Measurements from ENCODE around the gene RNH1.
"Not testable (repeated sequence)": the region's sequence is repeated elsewhere in the genome, so short reads cannot be mapped to it uniquely, and the experiment has no call there.

RNH1 gene

DNA sequence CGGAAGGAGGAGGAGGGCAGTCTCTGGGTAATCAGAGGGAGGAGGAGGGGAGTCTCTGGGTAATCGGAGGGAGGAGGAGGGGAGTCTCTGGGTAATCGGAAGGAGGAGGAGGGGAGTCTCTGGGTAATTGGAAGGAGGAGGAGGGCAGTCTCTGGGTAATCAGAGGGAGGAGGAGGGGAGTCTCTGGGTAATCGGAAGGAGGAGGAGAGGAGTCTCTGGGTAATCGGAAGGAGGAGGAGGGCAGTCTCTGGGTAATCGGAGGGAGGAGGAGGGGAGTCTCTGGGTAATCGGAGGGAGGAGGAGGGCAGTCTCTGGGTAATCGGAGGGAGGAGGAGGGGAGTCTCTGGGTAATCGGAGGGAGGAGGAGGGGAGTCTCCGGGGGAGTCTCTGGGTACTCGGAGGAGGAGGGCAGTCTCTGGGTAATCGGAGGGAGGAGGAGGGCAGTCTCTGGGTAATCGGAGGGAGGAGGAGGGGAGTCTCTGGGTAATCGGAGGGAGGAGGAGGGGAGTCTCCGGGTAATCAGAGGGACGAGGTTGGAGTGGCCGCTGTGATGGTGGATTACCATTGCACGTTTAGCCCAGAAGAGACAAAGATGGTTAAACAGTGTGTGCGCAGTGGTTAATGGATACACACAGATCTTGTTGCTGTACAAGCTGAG is 37.9 kb downstream of the RNH1 start:
- Histone ChIP-seq H3K27ac (ENCODE audit: low read depth, low read length) (peak overlapping the region; percentile 57), H3K4me3 (ENCODE audit: low read depth in 1 of 5, low read length in 5 of 5) (peak overlapping the region; percentile 49 to 72 (median 61)), H3K4me1 (ENCODE audit: control insufficient read depth in 5 of 5, insufficient read depth in 5 of 5, low read length in 5 of 5) (peaks cover 5 to 18% (median 12%) of the 10 kb centered on the region in 5 donors), H3K9ac (ENCODE audit: low read length in 5 of 5) (peak overlapping the region in 3 of 5 donors; percentile 0 to 48 (median 45))
- not testable (repeated sequence) for H3K9me3 ChIP-seq (ENCODE audit: control insufficient read depth in 5 of 5, low read length in 5 of 5); H3K36me3 ChIP-seq (ENCODE audit: control insufficient read depth in 5 of 5, insufficient read depth in 5 of 5, low read length in 5 of 5); H3K27me3 ChIP-seq (ENCODE audit: control insufficient read depth in 5 of 5, insufficient read depth in 4 of 5, low read length in 5 of 5)

DNA sequence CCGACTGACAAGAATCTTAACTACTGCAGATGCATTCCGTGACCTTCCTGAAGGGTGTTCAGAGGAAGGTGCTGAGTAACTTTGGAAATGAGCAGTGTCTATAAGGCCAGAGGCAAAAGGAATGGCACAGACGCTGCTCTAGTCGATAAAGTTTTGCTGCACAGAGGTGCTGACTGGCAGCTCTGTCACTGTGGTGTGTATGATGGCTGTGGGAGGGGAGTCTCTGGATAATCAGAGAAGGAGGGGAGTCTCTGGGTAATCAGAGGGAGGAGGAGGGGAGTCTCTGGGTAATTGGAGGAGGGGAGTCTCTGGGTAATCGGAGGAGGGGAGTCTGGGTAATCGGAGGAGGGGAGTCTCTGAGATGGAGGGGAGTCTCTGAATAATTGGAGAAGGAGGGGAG is 38.5 kb downstream of the RNH1 start:
- Histone ChIP-seq H3K9ac (ENCODE audit: low read length in 5 of 5) (no peak overlapping the region), H3K4me3 (ENCODE audit: low read depth in 1 of 5, low read length in 5 of 5) (no peak overlapping the region), H3K27ac (ENCODE audit: low read depth, low read length) (peak overlapping the region; percentile 16)

GRCh38 chr11:468036-468435 is 39.0 kb downstream of the RNH1 start:
- no peaks in the 10 kb centered on the region for H3K27me3 ChIP-seq (ENCODE audit: control insufficient read depth in 5 of 5, insufficient read depth in 4 of 5, low read length in 5 of 5)
- H3K9ac ChIP-seq (ENCODE audit: low read length in 5 of 5) = no peak overlapping the region
- no peak overlapping the region for H3K4me3 ChIP-seq (ENCODE audit: low read depth in 1 of 5, low read length in 5 of 5)
- H3K4me1 ChIP-seq (ENCODE audit: control insufficient read depth in 5 of 5, insufficient read depth in 5 of 5, low read length in 5 of 5) = peaks cover 5 to 18% (median 12%) of the 10 kb centered on the region in 5 donors
- H3K27ac ChIP-seq (ENCODE audit: low read depth, low read length) = no peak overlapping the region
- peaks cover 0 to 8% (median 4%) of the 10 kb centered on the region in 5 donors for H3K36me3 ChIP-seq (ENCODE audit: control insufficient read depth in 5 of 5, insufficient read depth in 5 of 5, low read length in 5 of 5)
- no peaks in the 10 kb centered on the region for H3K9me3 ChIP-seq (ENCODE audit: control insufficient read depth in 5 of 5, low read length in 5 of 5)

More for the DNA sequence above, 38.5 kb downstream of the RNH1 start:
- peaks cover 0 to 8% (median 4%) of the 10 kb centered on the region in 5 donors for H3K36me3 ChIP-seq (ENCODE audit: control insufficient read depth in 5 of 5, insufficient read depth in 5 of 5, low read length in 5 of 5)
- H3K9me3 ChIP-seq (ENCODE audit: control insufficient read depth in 5 of 5, low read length in 5 of 5) = no peaks in the 10 kb centered on the region
- H3K27me3 ChIP-seq (ENCODE audit: control insufficient read depth in 5 of 5, insufficient read depth in 4 of 5, low read length in 5 of 5) = no peaks in the 10 kb centered on the region
- H3K4me1 ChIP-seq (ENCODE audit: control insufficient read depth in 5 of 5, insufficient read depth in 5 of 5, low read length in 5 of 5) = peaks cover 5 to 18% (median 12%) of the 10 kb centered on the region in 5 donors

- Histone ChIP-seq H3K4me1 (ENCODE audit: control insufficient read depth in 5 of 5, insufficient read depth in 5 of 5, low read length in 5 of 5) (peaks cover 5 to 18% (median 12%) of the 10 kb centered on the region in 5 donors), H3K9me3 (ENCODE audit: control insufficient read depth in 5 of 5, low read length in 5 of 5) (no peaks in the 10 kb centered on the region), H3K36me3 (ENCODE audit: control insufficient read depth in 5 of 5, insufficient read depth in 5 of 5, low read length in 5 of 5) (peaks cover 0 to 24% (median 16%) of the 10 kb centered on the region in 5 donors), H3K27ac (ENCODE audit: low read depth, low read length) (no peak overlapping the region), H3K27me3 (ENCODE audit: control insufficient read depth in 5 of 5, insufficient read depth in 4 of 5, low read length in 5 of 5) (no peaks in the 10 kb centered on the region), H3K9ac (ENCODE audit: low read length in 5 of 5) (no peak overlapping the region), H3K4me3 (ENCODE audit: low read depth in 1 of 5, low read length in 5 of 5) (no peak overlapping the region)
Observed at GRCh38 chr11:465896-466530, 41.0 kb downstream of the RNH1 start.

- H3K4me3 ChIP-seq (ENCODE audit: low read depth in 1 of 5, low read length in 5 of 5) = no peak overlapping the region
- peaks cover 0 to 40% (median 33%) of the 10 kb centered on the region in 5 donors for H3K36me3 ChIP-seq (ENCODE audit: control insufficient read depth in 5 of 5, insufficient read depth in 5 of 5, low read length in 5 of 5)
- H3K27me3 ChIP-seq (ENCODE audit: control insufficient read depth in 5 of 5, insufficient read depth in 4 of 5, low read length in 5 of 5) = no peaks in the 10 kb centered on the region
- peaks cover under 1 to 3% (median 2%) of the 10 kb centered on the region in 5 donors for H3K4me1 ChIP-seq (ENCODE audit: control insufficient read depth in 5 of 5, insufficient read depth in 5 of 5, low read length in 5 of 5)
- H3K9me3 ChIP-seq (ENCODE audit: control insufficient read depth in 5 of 5, low read length in 5 of 5) = no peaks in the 10 kb centered on the region
- H3K9ac ChIP-seq (ENCODE audit: low read length in 5 of 5) = no peak overlapping the region
- H3K27ac ChIP-seq (ENCODE audit: low read depth, low read length) = no peak overlapping the region
Observed at GRCh38 chr11:464316-464715, 42.7 kb downstream of the RNH1 start.

DNA sequence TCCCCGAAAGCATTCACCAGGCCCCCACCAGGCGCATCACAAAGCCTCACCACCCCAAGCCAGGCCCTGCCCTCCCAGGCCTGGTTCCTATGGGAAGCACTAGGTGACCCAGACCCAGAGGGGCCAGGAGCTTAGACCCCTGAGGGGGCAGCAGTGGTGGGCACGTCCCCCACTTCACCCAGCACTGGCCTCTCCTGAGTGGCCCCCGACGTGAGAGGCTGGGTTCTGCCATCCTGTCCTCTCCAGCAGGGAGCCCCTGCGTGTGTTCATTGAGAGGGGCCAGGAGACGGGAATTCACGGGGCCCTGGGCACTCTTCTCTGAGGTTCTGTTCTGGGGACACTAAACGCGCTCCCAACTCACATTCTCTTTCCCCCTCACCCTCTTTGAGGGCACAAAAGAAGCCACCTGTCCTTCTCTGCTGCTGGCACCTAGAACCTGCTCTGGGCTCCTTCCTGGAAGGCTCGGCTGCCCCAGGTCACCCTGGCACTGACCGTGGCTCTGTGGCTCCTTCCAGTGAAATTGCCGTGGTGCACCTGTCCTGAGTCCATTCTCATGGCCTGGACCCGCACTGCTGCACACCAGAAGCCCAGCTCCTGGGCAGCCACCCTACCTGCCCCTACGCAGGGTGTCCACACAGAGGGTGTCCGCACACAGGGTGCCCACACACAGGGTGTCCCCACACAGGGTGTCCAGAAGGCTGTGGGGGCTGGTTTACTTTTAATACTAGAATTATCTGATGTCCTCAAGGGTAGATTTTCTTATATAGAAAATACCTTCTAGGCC is 44.7 kb downstream of the RNH1 start:
- no peaks in the 10 kb centered on the region for H3K27me3 ChIP-seq (ENCODE audit: control insufficient read depth in 5 of 5, insufficient read depth in 4 of 5, low read length in 5 of 5)
- no peaks in the 10 kb centered on the region for H3K9me3 ChIP-seq (ENCODE audit: control insufficient read depth in 5 of 5, low read length in 5 of 5)
- H3K4me3 ChIP-seq (ENCODE audit: low read depth in 1 of 5, low read length in 5 of 5) = no peak overlapping the region
- H3K4me1 ChIP-seq (ENCODE audit: control insufficient read depth in 5 of 5, insufficient read depth in 5 of 5, low read length in 5 of 5) = no peaks in the 10 kb centered on the region
- H3K36me3 ChIP-seq (ENCODE audit: control insufficient read depth in 5 of 5, insufficient read depth in 5 of 5, low read length in 5 of 5) = peaks cover 0 to 44% (median 34%) of the 10 kb centered on the region in 5 donors
- no peak overlapping the region for H3K27ac ChIP-seq (ENCODE audit: low read depth, low read length)
- H3K9ac ChIP-seq (ENCODE audit: low read length in 5 of 5) = no peak overlapping the region

- no peaks in the 10 kb centered on the region for H3K4me1 ChIP-seq (ENCODE audit: control insufficient read depth in 5 of 5, insufficient read depth in 5 of 5, low read length in 5 of 5)
- no peak overlapping the region for H3K9ac ChIP-seq (ENCODE audit: low read length in 5 of 5)
- H3K27ac ChIP-seq (ENCODE audit: low read depth, low read length) = no peak overlapping the region
- H3K36me3 ChIP-seq (ENCODE audit: control insufficient read depth in 5 of 5, insufficient read depth in 5 of 5, low read length in 5 of 5) = peaks cover 0 to 44% (median 34%) of the 10 kb centered on the region in 5 donors
- no peaks in the 10 kb centered on the region for H3K27me3 ChIP-seq (ENCODE audit: control insufficient read depth in 5 of 5, insufficient read depth in 4 of 5, low read length in 5 of 5)
- no peaks in the 10 kb centered on the region for H3K9me3 ChIP-seq (ENCODE audit: control insufficient read depth in 5 of 5, low read length in 5 of 5)
- no peak overlapping the region for H3K4me3 ChIP-seq (ENCODE audit: low read depth in 1 of 5, low read length in 5 of 5)
Observed at GRCh38 chr11:461626-462025, 45.4 kb downstream of the RNH1 start.

DNA sequence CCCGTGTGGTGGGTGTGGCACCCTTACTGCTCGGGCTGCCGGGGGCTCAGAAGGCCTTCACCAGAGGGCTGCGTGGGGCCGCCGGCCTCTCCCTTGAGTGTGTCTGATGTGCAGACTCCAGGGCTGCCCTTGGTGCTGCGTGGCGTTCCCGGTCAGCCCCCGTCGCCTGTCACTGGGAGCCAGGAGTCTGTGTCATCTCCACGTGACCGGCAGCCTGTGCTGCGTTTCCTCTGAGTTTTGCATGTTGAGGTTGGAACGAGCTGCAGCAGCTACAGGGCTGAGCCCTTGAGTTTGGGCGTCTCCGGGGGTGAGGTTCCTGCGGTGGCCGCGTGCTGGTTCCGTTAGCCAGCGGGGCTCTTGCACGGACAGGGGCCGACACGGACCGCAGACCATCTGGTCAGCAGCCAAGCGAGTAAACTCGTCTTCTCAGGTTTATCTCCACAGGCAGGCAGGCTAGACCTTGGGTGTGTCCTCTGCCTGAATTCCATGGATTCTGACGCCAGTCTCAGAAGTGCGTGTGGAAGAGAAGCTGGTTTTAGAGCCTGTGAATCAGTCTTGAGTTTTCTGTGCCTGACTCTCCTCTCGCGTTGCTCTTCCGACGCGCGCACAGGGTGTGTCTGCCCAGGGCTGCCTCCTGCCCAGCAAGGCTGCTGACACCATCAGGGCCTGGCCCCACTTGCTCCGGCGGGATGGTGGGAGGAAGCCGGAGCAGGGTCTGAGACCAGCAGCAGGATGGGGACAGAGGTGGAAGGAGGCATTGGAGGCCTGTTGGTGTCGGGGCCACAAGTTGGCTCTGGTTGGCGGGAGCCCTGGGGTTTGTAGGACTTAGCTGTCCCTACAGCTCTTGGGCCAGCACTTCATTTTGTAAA is 46.5 kb downstream of the RNH1 start:
- no peaks in the 10 kb centered on the region for H3K9me3 ChIP-seq (ENCODE audit: control insufficient read depth in 5 of 5, low read length in 5 of 5)
- H3K27me3 ChIP-seq (ENCODE audit: control insufficient read depth in 5 of 5, insufficient read depth in 4 of 5, low read length in 5 of 5) = no peaks in the 10 kb centered on the region
- no peak overlapping the region for H3K9ac ChIP-seq (ENCODE audit: low read length in 5 of 5)
- peaks cover 0 to 47% (median 34%) of the 10 kb centered on the region in 5 donors for H3K36me3 ChIP-seq (ENCODE audit: control insufficient read depth in 5 of 5, insufficient read depth in 5 of 5, low read length in 5 of 5)
- H3K4me1 ChIP-seq (ENCODE audit: control insufficient read depth in 5 of 5, insufficient read depth in 5 of 5, low read length in 5 of 5) = no peaks in the 10 kb centered on the region
- H3K27ac ChIP-seq (ENCODE audit: low read depth, low read length) = no peak overlapping the region
- H3K4me3 ChIP-seq (ENCODE audit: low read depth in 1 of 5, low read length in 5 of 5) = no peak overlapping the region

GRCh38 chr11:459511-460220 is 47.4 kb downstream of the RNH1 start:
- peaks cover 0 to 51% (median 29%) of the 10 kb centered on the region in 5 donors for H3K36me3 ChIP-seq (ENCODE audit: control insufficient read depth in 5 of 5, insufficient read depth in 5 of 5, low read length in 5 of 5)
- no peak overlapping the region for H3K9ac ChIP-seq (ENCODE audit: low read length in 5 of 5)
- no peaks in the 10 kb centered on the region for H3K27me3 ChIP-seq (ENCODE audit: control insufficient read depth in 5 of 5, insufficient read depth in 4 of 5, low read length in 5 of 5)
- no peaks in the 10 kb centered on the region for H3K4me1 ChIP-seq (ENCODE audit: control insufficient read depth in 5 of 5, insufficient read depth in 5 of 5, low read length in 5 of 5)
- no peak overlapping the region for H3K4me3 ChIP-seq (ENCODE audit: low read depth in 1 of 5, low read length in 5 of 5)
- no peaks in the 10 kb centered on the region for H3K9me3 ChIP-seq (ENCODE audit: control insufficient read depth in 5 of 5, low read length in 5 of 5)
- no peak overlapping the region for H3K27ac ChIP-seq (ENCODE audit: low read depth, low read length)

Data from subcutaneous abdominal adipose tissue (tissue), 5 donors.